HEK293T (cell line): ENCODE data around the gene PRF1.
"Not testable (repeated sequence)": the region's sequence is repeated elsewhere in the genome, so short reads cannot be mapped to it uniquely, and the experiment has no call there.

ENCODE experiments used
- ARNT ChIP-seq: fragments of 450-650 bp; IDR thresholded peaks from 2 replicates; pipeline ENCODE4 v1.6.1; 2017; ENCODE audit warnings: mild to moderate bottlenecking
- BHLHE40 ChIP-seq: fragments of 450-650 bp; IDR thresholded peaks from 2 replicates; pipeline ENCODE4 v1.6.1; 2016; ENCODE audit warnings: mild to moderate bottlenecking, moderate library complexity, borderline replicate concordance
- FOXA1 ChIP-seq: fragments of 450-650 bp; IDR thresholded peaks from 2 replicates; pipeline ENCODE4 v1.6.1; 2016; ENCODE audit warnings: mild to moderate bottlenecking
- FOXM1 ChIP-seq: fragments of 450-650 bp; IDR thresholded peaks from 2 replicates; pipeline ENCODE4 v1.6.1; 2017; ENCODE audit warnings: mild to moderate bottlenecking, borderline replicate concordance
- HDGF ChIP-seq: fragments of 450-650 bp; IDR thresholded peaks from 2 replicates; pipeline ENCODE4 v1.6.1; 2017; ENCODE audit warnings: antibody characterized with exemption, borderline replicate concordance
- SUZ12 ChIP-seq: fragments of 450-650 bp; IDR thresholded peaks from 2 replicates; pipeline ENCODE4 v1.6.1; 2016; ENCODE audit warnings: mild to moderate bottlenecking
- TARDBP ChIP-seq: fragments of 450-650 bp; IDR thresholded peaks from 2 replicates; pipeline ENCODE4 v1.6.1; 2016
- ZNF384 ChIP-seq: fragments of 450-650 bp; IDR thresholded peaks from 2 replicates; pipeline ENCODE4 v1.6.1; 2016
- TF ChIP-seq, protein P1 (sequence below): fragments of 450-650 bp; IDR thresholded peaks from 2 replicates; pipeline ENCODE4 v1.6.1; 2016

DNA sequence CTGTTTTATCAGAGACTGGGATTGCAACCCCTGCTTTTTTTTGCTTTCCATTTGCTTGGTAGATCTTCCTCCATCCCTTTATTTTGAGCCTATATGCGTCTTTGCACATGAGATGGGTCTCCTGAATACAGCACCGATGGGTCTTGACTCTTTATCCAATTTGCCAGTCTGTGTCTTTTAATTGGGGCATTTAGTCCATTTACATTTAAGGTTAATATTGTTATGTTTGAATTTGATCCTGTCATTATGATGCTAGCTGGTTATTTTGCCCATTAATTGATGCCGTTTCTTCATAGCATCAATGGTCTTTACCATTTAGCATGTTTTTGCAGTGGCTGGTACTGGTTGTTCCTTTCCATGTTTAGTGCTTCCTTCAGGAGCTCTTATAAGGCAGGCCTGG, 40.7 kb upstream of the PRF1 start:
- not testable (repeated sequence) for TF ChIP-seq ZNF384, FOXM1, SUZ12, BHLHE40, TARDBP, FOXA1, HDGF, ARNT
- TF ChIP-seq, protein P1, sequence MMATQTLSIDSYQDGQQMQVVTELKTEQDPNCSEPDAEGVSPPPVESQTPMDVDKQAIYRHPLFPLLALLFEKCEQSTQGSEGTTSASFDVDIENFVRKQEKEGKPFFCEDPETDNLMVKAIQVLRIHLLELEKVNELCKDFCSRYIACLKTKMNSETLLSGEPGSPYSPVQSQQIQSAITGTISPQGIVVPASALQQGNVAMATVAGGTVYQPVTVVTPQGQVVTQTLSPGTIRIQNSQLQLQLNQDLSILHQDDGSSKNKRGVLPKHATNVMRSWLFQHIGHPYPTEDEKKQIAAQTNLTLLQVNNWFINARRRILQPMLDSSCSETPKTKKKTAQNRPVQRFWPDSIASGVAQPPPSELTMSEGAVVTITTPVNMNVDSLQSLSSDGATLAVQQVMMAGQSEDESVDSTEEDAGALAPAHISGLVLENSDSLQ = not testable (repeated sequence)
